ENCODE measurements around the gene AP2A1.
"Not testable (repeated sequence)": the region's sequence is repeated elsewhere in the genome, so short reads cannot be mapped to it uniquely, and the experiment has no call there.

The AP2A1 gene

DNA sequence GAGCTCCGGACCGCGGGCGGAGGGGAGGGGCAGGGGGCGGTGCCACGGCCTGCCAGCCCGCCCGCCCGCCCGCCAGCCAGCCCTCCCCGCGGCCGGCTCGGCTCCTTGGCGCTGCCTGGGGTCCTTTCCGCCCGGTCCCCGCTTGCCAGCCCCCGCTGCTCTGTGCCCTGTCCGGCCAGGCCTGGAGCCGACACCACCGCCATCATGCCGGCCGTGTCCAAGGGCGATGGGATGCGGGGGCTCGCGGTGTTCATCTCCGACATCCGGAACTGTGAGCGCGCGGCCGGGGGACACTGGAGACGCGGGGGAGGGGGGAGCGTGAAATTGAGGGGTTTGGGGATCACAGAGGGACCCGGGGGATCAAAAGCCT, at the start of gene AP2A1:
Gene AP2A1 (plus strand): TSS at position 72 of the 370 bp plus-strand sequence. CDS start 133 bp downstream, at position 205.
- peak; percentile 67 for DNase-seq

DNA sequence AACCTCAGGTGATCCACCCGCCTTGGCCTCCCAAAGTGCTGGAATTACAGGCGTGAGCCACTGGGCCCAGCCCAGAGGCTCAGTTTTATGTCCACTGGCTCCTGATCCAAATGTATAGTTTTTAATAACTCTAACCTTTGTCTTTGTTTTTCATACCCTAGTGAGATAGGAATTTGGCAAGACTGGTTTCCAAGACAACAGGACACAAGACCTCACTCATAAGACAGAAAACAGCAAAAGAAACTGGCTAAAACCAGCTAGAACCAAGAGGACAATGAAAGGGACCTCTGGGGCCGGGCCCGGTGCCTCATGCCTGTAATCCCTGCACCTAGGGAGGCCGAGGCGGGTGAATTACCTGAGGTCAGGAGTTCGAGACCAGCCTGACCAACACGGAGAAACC, 48.3 kb upstream of the AP2A1 start:
- DNase-seq = no peak

DNA sequence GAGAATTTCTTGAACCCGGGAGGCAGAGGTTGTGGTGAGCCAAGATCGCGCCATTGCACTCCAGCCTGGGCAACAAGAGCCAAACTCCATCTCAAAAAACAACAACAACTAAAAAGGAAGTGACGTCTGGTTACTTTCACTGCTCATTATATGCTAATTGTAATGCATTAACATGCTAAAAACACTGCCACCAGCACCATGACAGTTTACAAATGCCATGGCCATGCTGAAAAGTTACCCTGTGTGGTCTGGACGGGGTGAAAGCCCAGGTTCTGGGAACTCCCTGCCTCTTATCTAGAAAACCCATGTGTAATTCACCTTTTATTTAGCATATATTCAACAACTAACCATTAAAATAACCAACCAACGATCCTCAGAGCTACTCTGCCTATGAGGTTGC, 47.8 kb upstream of the AP2A1 start:
- no peak for DNase-seq

- DNase-seq = not testable (repeated sequence)
Measured at GRCh38 chr19:49719420-49719819, 47.4 kb upstream of the AP2A1 start.

- no peak for DNase-seq
Measured at GRCh38 chr19:49727217-49728030, 39.4 kb upstream of the AP2A1 start.

GRCh38 chr19:49730166-49730565, 36.6 kb upstream of the AP2A1 start:
- DNase-seq = peak; percentile 29

- DNase-seq = no peak
Measured at GRCh38 chr19:49738268-49738667, 28.5 kb upstream of the AP2A1 start.

GRCh38 chr19:49739098-49739497, 27.7 kb upstream of the AP2A1 start:
- no peak for DNase-seq

GRCh38 chr19:49739933-49740332, 26.9 kb upstream of the AP2A1 start:
- no peak for DNase-seq

- no peak for DNase-seq
Measured at GRCh38 chr19:49741210-49741844, 25.5 kb upstream of the AP2A1 start.

GRCh38 chr19:49744946-49745381, 21.8 kb upstream of the AP2A1 start:
- no peak for DNase-seq

DNA sequence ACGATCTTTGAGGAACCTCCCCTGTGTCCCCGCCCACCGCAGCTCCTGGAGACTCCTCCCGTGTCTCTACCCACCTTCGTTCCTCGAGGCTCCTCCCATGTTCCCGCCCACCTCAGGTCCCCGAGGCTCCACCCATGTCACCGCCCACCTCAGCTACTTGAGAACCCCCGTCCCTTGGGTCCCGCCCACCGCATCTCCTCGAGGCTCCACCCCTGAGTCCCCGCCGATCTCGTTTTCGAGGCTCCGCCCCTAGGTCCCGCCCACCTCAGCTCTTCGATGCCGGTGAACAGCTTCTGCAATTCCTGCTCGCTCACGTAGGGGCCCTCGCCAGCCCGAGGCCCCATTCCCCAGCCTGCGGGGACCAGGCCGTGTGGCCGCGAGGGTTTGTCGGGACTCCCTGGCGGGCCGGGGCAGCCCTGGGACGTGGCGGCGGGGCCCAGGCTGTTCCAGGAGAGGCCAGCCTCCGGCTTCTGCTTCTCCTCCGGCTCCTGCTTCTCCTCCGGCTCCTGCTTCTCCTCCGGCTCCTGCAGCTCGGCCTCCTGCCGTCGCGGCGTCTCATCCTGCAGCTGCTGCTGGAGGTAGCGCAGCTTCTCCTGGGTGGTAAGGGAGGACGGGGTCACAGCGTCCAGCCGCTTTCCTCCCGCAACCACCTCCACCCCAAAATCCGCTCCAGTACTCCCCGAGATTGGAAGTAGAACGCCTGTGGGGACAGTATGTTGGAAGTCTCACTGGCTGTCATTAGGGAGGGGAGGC, 20.4 kb upstream of the AP2A1 start:
- DNase-seq = no peak

- no peak for DNase-seq
Measured at GRCh38 chr19:49749055-49749716, 17.6 kb upstream of the AP2A1 start.

DNA sequence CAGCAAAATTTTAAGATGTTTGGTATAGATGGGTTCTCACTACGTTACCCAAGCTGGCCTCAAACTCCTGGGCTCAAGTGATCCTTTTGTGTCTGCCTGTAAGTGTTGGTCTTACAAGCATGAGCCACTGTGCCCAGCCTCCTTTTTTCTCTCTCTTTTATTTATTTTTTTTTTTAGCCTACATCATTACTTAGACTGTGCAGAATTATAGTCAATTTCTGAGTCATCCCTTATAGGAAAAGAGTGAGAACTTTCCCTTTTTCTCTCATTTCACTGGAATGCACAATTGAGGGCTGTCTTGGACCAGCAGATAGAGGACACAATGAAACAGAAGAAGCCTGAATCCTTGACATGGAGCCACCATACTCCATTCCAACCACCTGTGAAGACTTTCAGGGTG, 17.0 kb upstream of the AP2A1 start:
- no peak for DNase-seq

DNA sequence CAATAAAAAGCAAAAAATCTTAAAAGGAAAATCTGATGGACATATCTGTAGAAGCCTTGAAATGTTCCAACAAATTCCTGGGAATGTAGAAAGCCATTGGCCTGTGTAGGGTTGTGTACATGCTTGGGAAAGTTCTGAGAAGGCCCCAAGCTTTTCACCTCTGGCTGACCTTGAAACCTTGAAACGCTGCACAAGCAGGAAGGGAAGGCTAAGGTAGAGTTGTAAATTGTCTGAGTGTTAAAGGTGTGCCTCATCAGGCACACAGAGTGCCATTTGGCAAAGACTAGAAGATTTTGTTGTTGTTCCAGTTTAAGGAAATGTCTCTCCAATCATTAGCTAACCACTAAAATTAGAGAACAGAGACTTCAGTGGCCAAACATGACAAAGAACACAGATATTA, 14.1 kb upstream of the AP2A1 start:
- no peak for DNase-seq

DNA sequence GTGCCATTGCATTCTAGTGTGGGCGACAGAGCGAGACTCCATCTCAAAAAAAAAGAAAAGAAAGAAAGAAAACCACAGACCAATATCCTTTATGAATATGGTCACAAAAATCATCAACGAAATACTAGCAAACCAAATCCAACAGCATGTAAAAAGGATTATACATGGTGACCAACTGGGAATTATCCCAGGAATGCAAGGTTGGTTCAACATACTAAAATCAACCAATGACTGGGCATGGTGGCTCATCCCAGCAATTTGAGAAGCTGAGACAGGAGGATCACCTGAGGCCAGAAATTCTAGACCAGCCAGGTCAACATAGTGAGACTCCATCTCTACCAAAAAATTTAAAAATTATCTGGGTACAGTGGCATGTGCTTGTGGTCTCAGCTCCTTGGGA, 10.8 kb upstream of the AP2A1 start:
- DNase-seq = no peak

DNA sequence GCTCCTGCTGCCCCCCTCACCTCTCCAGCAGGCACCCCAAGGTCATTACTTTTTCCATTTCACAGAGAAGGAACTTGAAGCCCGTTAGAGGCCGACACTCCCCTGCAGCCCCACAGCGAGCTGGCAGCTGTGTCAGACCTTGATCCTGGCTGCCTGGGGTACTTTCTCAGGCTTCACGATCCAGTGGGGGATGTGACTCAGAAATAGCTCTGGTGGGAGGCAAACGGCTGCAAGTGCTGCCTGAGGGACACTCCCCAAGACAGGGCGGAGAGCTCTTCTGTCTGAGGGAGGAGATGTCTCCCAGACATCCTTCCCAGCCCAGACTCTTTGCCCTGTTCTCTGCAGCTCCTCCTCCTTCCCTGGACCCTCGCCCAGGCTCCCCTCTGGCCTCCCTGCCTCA, 8.5 kb upstream of the AP2A1 start:
- no peak for DNase-seq

DNA sequence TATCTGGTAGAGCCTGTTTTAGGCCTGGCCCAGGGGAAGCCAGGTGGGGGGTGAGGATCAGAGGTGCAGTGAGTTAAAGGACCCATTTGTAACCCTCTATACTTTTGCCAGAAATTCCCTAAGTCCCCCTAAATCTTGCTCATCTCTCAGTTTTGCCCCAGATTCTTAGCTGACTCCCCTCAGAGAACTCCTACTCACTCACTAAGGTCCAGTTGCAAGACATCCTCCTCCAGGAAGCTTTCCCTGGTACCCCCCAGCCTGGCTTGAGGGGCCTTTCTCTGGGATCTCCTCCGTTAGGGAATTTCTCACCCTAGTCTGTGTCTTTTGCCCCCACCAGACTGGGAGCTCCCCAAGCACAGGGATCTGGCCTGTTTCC, 5.6 kb upstream of the AP2A1 start:
- no peak for DNase-seq

GRCh38 chr19:49761625-49762311, 5.0 kb upstream of the AP2A1 start:
- DNase-seq = no peak

- DNase-seq = no peak
Measured at GRCh38 chr19:49763230-49763629, 3.6 kb upstream of the AP2A1 start, which contains the start of gene TSKS. TSS of gene TSKS (minus strand) at chr19:49763306. CDS start at chr19:49763247, 59 bp downstream.

- no peak for DNase-seq
Measured at GRCh38 chr19:49764341-49764740, 2.5 kb upstream of the AP2A1 start.

All from KG1 (cell line).